HEK293 (cell line): Measurements from ENCODE around the gene CADPS.

Experiments used
- ELK4 ChIP-seq: IDR thresholded peaks from 2 replicates; pipeline ENCODE4 v1.6.1; 2011; ENCODE audit warnings: mild to moderate bottlenecking, low read depth, low read length, borderline replicate concordance
- YY1 ChIP-seq: fragments of 450-650 bp; formaldehyde crosslinking; IDR thresholded peaks from 2 replicates; pipeline ENCODE4 v1.5.1; 2018; ENCODE audit warnings: missing biosample characterization, missing genetic modification characterization
- ZBTB21 ChIP-seq: fragments of 450-650 bp; formaldehyde crosslinking; IDR thresholded peaks from 2 replicates; pipeline ENCODE4 v1.5.1; 2017; ENCODE audit warnings: missing biosample characterization, missing genetic modification characterization
- ZFHX2 ChIP-seq: fragments of 450-650 bp; formaldehyde crosslinking; conservative IDR thresholded peaks from 2 replicates; pipeline ENCODE4 v1.5.1; 2016; ENCODE audit warnings: missing biosample characterization, missing genetic modification characterization
- ZFP37 ChIP-seq: fragments of 450-650 bp; formaldehyde crosslinking; IDR thresholded peaks from 2 replicates; pipeline ENCODE4 v1.5.1; 2016; ENCODE audit warnings: missing biosample characterization, missing genetic modification characterization
- ZNF274 ChIP-seq, 2 experiments: fragments of 200-500 bp in 1 of 2; fragments of 450-650 bp in 1 of 2; sonication (Bioruptor generic) in 1 of 2; formaldehyde crosslinking in 1 of 2; IDR thresholded peaks; 2 replicates each; pipeline versions ENCODE4 v1.5.1 to v1.6.1; 2014 to 2016; ENCODE audit warnings: borderline replicate concordance in 1 of 2, inconsistent platforms in 1 of 2, low read length in 1 of 2, missing biosample characterization in 1 of 2, missing genetic modification characterization in 1 of 2
- ZSCAN5A ChIP-seq: fragments of 450-650 bp; formaldehyde crosslinking; IDR thresholded peaks from 2 replicates; pipeline ENCODE4 v1.5.1; 2016; ENCODE audit warnings: missing biosample characterization, missing genetic modification characterization
- TF ChIP-seq, protein P1 (sequence below): fragments of 450-650 bp; formaldehyde crosslinking; IDR thresholded peaks from 2 replicates; pipeline ENCODE4 v1.5.1; 2016; ENCODE audit warnings: missing biosample characterization, missing genetic modification characterization
- TF ChIP-seq, protein P2 (sequence below): fragments of 450-650 bp; formaldehyde crosslinking; IDR thresholded peaks from 2 replicates; pipeline ENCODE4 v1.5.1; 2016; ENCODE audit warnings: missing biosample characterization, missing genetic modification characterization
- TF ChIP-seq, protein P3 (sequence below): fragments of 450-650 bp; formaldehyde crosslinking; IDR thresholded peaks from 2 replicates; pipeline ENCODE4 v1.5.1; 2016; ENCODE audit warnings: missing biosample characterization, missing genetic modification characterization

GRCh38 chr3:62710751-62711150 lies 164.5 kb downstream of the CADPS start:
- TF ChIP-seq ZNF274 (IDR thresholded peaks at IDR 0.05; ENCODE audit: low read length) (no peak), ZNF274 (tag by site-specific recombination; IDR thresholded peaks at IDR 0.05; ENCODE audit: borderline replicate concordance) (no peak), YY1 (tag by site-specific recombination) (no peak), ZBTB21 (tag by site-specific recombination) (no peak), ZFP37 (tag by site-specific recombination) (no peak), ZSCAN5A (tag by site-specific recombination) (no peak), ELK4 (no peak), ZFHX2 (tag by site-specific recombination) (no peak)
- TF ChIP-seq, protein P1, sequence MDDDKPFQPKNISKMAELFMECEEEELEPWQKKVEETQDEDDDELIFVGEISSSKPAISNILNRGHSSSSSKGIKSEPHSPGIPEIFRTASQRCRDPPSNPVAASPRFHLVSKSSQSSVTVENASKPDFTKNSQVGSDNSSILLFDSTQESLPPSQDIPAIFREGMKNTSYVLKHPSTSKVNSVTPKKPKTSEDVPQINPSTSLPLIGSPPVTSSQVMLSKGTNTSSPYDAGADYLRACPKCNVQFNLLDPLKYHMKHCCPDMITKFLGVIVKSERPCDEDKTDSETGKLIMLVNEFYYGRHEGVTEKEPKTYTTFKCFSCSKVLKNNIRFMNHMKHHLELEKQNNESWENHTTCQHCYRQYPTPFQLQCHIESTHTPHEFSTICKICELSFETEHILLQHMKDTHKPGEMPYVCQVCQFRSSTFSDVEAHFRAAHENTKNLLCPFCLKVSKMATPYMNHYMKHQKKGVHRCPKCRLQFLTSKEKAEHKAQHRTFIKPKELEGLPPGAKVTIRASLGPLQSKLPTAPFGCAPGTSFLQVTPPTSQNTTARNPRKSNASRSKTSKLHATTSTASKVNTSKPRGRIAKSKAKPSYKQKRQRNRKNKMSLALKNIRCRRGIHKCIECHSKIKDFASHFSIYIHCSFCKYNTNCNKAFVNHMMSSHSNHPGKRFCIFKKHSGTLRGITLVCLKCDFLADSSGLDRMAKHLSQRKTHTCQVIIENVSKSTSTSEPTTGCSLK (tag by site-specific recombination), result no peak
- TF ChIP-seq, protein P2, sequence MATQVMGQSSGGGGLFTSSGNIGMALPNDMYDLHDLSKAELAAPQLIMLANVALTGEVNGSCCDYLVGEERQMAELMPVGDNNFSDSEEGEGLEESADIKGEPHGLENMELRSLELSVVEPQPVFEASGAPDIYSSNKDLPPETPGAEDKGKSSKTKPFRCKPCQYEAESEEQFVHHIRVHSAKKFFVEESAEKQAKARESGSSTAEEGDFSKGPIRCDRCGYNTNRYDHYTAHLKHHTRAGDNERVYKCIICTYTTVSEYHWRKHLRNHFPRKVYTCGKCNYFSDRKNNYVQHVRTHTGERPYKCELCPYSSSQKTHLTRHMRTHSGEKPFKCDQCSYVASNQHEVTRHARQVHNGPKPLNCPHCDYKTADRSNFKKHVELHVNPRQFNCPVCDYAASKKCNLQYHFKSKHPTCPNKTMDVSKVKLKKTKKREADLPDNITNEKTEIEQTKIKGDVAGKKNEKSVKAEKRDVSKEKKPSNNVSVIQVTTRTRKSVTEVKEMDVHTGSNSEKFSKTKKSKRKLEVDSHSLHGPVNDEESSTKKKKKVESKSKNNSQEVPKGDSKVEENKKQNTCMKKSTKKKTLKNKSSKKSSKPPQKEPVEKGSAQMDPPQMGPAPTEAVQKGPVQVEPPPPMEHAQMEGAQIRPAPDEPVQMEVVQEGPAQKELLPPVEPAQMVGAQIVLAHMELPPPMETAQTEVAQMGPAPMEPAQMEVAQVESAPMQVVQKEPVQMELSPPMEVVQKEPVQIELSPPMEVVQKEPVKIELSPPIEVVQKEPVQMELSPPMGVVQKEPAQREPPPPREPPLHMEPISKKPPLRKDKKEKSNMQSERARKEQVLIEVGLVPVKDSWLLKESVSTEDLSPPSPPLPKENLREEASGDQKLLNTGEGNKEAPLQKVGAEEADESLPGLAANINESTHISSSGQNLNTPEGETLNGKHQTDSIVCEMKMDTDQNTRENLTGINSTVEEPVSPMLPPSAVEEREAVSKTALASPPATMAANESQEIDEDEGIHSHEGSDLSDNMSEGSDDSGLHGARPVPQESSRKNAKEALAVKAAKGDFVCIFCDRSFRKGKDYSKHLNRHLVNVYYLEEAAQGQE, result no peak
- TF ChIP-seq, protein P3, sequence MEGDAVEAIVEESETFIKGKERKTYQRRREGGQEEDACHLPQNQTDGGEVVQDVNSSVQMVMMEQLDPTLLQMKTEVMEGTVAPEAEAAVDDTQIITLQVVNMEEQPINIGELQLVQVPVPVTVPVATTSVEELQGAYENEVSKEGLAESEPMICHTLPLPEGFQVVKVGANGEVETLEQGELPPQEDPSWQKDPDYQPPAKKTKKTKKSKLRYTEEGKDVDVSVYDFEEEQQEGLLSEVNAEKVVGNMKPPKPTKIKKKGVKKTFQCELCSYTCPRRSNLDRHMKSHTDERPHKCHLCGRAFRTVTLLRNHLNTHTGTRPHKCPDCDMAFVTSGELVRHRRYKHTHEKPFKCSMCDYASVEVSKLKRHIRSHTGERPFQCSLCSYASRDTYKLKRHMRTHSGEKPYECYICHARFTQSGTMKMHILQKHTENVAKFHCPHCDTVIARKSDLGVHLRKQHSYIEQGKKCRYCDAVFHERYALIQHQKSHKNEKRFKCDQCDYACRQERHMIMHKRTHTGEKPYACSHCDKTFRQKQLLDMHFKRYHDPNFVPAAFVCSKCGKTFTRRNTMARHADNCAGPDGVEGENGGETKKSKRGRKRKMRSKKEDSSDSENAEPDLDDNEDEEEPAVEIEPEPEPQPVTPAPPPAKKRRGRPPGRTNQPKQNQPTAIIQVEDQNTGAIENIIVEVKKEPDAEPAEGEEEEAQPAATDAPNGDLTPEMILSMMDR (tag by site-specific recombination), result no peak
